Mononuclear cell (primary cell): ENCODE results near the gene PDE6C. TPM values are rescaled to one million over a fixed set of nuclear protein-coding genes. Genes with fewer than 3 reads are reported as not detected.
A peak's percentile ranks its signal among the peaks of the same experiment; 100 is the strongest.

Experiments used
- H3K27me3 ChIP-seq: 2 replicates; pipeline ENCODE4 v1.6.0; 2011; ENCODE audit warnings: low read length, control low read depth; ENCODE audit not compliant: insufficient read depth
- H3K4me1 ChIP-seq: 2 replicates; pipeline ENCODE4 v1.5.1; 2011; ENCODE audit warnings: mild to moderate bottlenecking, low read length, control low read depth; ENCODE audit not compliant: insufficient read depth
- H3K4me3 ChIP-seq: 2 replicates; pipeline ENCODE4 v1.5.1; 2011; ENCODE audit warnings: mild to moderate bottlenecking, low read length, moderate library complexity
- H3K9me3 ChIP-seq: 2 replicates; pipeline ENCODE4 v1.5.1; 2011; ENCODE audit warnings: low read depth, mild to moderate bottlenecking, control low read depth, low read length
- total RNA-seq: library from RNA; depleted of rRNA; stranded (reverse); fragments of >200 nt; gene quantifications from one replicate; pipeline ENCODE4 v1.2.3, GENCODE V29; 2012

The PDE6C gene
- total RNA-seq: not detected

DNA sequence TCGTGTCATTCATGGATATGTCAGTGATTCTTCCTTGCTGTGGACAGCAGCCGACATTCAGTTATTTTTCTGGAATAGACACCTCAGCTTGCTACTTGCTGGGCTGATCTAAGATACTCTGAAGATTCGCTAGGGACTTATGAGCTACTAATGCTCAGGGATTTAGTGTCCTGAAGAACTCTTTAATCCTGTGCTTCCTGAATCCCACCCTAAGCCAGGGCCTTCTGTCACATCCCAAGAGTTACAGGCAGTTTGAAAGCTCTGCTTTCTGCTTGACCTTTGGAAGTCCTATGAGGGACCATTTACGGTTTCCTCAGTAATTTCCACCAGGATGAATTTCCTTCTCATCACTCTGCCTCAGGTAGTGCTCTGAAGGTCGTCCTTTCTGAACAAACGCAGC is at the start of gene PDE6C:
TSS of gene PDE6C (plus strand) at position 227 of the 400 bp plus-strand sequence. CDS start 189 bp downstream, outside the sequence.
- Histone ChIP-seq H3K27me3 (no peaks in the 10 kb centered on the region), H3K9me3 (no peaks in the 10 kb centered on the region), H3K4me1 (peaks cover 27% of the 10 kb centered on the region), H3K4me3 (no peak within 1 kb of the TSS)

DNA sequence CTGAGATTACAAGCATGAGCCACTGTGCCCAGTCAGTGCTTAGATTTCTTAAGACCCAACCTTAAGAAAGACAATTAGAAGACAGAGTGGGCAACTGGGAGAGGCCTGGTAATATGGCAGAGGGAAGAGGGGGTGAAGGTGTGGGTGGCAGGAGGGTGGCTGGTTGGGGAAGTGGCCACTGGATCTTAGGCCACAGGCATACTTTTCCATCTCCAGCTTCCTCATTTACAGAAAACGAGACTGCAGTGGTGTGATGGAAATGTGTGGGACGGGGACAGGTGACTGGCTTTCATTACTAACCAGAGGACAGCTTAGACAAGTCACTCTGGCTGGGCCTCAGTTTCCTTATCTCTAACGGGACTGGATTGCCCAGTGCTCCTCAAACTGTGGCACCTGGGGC is 46.9 kb upstream of the PDE6C start:
- Histone ChIP-seq H3K4me1 (peaks cover 33% of the 10 kb centered on the region), H3K9me3 (no peaks in the 10 kb centered on the region), H3K4me3 (no peak overlapping the region), H3K27me3 (peaks cover 28% of the 10 kb centered on the region)

DNA sequence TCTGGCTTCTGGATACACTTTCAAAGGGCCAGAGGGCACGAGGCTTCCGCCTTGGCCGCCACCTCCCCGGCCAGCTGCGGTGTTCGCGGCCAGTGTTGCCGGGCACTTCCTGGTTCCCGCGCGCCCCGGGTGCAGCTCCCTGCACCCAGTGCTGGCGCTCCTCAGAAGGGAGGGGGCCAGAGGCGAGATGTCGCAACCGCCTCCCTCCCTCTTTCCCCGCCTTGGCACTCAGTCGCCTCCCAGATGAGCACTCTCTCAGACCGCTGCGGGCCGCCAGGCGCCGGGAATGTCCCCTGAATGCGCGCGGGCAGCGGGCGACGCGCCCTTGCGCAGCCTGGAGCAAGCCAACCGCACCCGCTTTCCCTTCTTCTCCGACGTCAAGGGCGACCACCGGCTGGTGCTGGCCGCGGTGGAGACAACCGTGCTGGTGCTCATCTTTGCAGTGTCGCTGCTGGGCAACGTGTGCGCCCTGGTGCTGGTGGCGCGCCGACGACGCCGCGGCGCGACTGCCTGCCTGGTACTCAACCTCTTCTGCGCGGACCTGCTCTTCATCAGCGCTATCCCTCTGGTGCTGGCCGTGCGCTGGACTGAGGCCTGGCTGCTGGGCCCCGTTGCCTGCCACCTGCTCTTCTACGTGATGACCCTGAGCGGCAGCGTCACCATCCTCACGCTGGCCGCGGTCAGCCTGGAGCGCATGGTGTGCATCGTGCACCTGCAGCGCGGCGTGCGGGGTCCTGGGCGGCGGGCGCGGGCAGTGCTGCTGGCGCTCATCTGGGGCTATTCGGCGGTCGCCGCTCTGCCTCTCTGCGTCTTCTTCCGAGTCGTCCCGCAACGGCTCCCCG is 45.7 kb upstream of the PDE6C start, which contains the start of gene FFAR4:
TSS of gene FFAR4 (plus strand) at position 231 of the 842 bp plus-strand sequence. CDS start at position 287, 56 bp downstream.
- Histone ChIP-seq H3K4me1 (peaks cover 33% of the 10 kb centered on the region), H3K4me3 (peak within 1 kb of the TSS; percentile 4), H3K27me3 (peaks cover 28% of the 10 kb centered on the region), H3K9me3 (no peaks in the 10 kb centered on the region)

DNA sequence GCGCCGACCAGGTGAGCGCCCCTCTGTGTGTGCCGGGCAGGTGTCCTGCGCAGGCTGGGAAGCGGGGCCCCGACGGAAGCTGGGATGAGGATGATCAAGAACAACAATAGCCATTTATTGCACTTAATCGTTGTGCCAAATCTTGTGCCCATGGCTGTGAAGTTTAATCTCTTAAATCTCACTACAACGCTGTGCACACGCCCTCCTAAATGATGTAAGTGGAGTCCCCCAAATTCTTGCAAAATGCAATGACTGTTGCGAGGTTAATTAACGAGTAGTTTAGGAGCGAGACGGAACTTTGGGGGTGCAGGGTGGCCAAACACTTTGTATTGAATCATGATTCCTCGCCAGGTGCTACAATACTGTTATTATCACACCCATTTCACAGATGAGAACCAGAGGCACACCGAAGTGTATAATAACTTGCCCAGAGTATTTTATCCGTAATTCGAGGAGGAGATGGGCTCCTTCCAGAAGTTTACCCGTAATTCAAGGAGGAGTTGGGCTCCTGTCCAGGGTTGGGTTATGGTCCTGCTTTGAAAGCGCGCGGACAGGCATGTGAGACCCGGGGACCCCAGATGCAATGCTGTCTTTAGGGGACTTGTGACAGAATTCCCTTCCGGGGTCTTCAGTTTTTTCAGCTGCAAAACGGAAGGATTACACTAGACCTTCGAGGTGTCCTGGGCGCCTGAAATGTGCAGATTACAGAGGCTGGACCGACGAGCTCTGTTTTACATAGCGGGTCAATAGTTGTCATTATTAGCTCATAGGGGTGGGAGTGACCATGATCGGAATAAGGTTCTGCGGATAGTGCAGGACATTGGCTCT is 44.8 kb upstream of the PDE6C start:
- no peak overlapping the region for H3K4me3 ChIP-seq
- peaks cover 28% of the 10 kb centered on the region for H3K27me3 ChIP-seq
- no peaks in the 10 kb centered on the region for H3K9me3 ChIP-seq
- H3K4me1 ChIP-seq: peaks cover 42% of the 10 kb centered on the region

DNA sequence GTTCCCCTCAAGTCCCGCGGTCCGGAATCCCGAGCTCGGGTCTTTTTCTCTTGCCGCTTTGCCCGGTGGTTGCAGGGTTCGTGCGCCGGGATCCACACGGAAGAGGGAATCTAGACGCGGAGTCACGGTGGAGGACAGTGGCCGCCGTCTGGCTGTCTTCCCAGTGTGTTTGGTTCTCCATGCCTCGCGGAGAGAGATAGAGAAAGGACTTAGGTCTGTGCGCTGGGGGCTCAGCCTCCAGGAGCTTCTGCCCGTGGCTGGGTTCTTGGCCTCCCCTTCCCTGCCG is 44.3 kb upstream of the PDE6C start:
- no peak overlapping the region for H3K4me3 ChIP-seq
- peaks cover 28% of the 10 kb centered on the region for H3K27me3 ChIP-seq
- no peaks in the 10 kb centered on the region for H3K9me3 ChIP-seq
- H3K4me1 ChIP-seq: peaks cover 47% of the 10 kb centered on the region

DNA sequence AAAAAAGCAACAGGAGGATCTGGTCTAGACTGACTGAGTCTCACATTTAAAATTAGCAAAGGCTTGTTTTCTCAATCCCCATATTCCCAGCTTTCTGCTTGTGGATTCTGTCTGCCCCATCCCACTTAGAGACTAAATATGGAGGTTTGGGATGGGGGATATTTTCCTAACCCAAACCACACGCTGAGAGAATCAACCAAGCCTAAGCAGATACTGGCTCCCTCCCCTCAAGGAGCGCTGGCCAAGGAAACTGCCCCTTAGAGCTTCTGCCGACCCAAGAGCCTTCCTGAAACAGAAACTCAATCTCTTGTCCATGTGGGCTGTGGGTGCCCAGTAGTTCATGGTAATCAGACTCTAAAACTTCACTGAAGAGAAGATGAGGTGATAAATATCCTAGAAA is 42.0 kb upstream of the PDE6C start:
- H3K4me1 ChIP-seq: peaks cover 48% of the 10 kb centered on the region
- peaks cover 28% of the 10 kb centered on the region for H3K27me3 ChIP-seq

DNA sequence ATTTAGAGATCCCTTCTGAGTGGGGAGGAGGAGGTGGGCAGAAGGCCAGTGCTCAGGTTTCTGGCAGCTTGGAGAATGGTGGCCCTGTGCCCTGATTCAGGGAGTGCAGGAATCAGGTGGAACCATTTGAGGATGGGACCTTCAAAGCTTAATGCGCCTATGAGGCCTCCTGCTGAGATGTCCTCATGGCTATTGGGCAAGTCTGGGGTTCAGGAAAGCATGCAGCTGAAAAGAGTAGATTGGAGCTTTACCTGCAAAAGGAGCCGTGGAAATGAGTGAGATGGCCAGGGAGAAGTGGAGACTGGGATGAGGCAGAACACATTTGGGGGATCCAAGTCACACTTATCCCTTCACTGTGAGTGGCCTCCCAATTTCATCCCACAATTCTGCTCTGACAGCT is 39.7 kb upstream of the PDE6C start:
- Histone ChIP-seq H3K4me1 (peaks cover 32% of the 10 kb centered on the region), H3K27me3 (peaks cover 22% of the 10 kb centered on the region), H3K4me3 (no peak overlapping the region), H3K9me3 (no peaks in the 10 kb centered on the region)

More for the DNA sequence above, 42.0 kb upstream of the PDE6C start:
- Histone ChIP-seq H3K9me3 (no peaks in the 10 kb centered on the region), H3K4me3 (no peak overlapping the region)

DNA sequence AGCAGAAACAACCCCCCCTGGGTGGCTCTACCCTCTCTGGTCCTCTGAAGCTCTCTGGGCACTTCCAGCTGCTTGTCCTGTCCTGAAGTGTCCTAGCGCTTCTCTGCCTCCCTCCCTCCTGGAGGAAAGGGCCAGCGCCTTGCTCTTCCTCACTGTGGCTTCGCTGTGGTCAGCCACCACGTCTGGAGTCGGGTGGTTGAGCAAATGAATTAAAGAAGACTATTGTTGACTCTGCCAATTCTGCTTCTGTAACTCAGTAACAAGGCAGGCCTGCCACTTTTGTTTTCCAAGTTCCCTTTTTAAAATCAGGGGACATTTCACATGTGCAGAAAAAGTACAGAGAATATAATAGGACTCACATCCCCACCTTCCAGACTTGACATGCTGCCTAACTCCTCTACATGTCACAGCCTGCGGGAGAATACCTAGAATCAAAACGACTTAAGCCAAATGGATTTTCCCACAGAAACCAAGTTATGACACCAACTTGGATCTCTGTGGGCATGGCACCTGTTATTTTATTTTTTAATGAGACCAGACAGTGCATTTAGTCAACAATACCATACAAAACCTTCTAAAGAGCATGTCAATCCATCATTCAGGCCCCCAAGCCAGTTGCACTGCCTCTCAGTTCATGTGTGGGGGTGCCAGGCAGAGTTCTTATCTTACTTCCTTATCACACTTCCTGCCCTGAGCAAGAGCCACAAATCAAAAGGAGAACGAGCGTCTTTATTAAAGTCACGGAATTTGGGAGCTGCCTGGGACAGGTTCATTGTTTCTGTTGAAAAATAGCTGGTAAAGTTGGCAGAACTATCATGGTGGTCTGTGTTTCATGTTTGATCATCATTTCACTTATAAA is 39.1 kb upstream of the PDE6C start:
- peaks cover 16% of the 10 kb centered on the region for H3K27me3 ChIP-seq
- H3K4me3 ChIP-seq: no peak overlapping the region
- peaks cover 25% of the 10 kb centered on the region for H3K4me1 ChIP-seq
- no peaks in the 10 kb centered on the region for H3K9me3 ChIP-seq

DNA sequence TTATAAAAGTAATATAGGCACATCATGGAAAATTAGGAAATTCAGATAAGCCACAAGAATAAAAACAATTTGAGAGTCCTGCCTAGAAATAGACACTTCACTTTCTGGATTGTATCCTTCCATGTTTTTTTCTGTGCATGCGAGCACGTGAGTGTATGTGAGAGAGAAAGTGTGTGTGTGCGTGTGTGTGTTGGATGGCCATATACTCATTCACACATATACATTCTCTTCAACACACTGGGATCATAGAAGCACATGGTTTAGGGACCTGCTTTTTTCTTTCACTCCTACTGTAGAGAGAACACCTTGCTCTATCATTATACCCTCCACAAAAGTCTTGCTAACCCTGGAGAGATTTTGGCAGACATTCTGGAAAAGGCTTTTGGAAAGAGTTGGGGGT is 38.4 kb upstream of the PDE6C start:
- Histone ChIP-seq H3K27me3 (peaks cover 9% of the 10 kb centered on the region), H3K4me3 (no peak overlapping the region), H3K9me3 (no peaks in the 10 kb centered on the region), H3K4me1 (peaks cover 24% of the 10 kb centered on the region)

DNA sequence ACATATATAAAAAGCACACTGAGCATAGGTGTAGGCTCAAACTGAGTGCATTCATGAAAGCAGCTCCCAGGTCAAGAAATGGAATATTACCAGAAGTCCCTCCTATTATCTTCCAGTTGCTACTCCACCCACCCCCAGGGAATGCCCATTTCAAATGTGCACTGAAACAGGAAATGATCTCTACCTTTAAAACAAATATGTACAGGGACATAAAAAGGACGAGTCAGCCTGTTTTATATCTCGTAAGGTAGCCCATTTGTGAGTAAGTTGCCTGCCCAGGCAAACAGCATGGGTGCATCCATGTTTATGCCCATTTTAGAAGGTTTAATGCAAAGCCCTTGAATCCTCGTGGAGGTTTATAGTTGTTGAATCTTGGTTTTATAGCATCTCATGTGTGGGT is 35.4 kb upstream of the PDE6C start:
- Histone ChIP-seq H3K4me3 (no peak overlapping the region), H3K4me1 (peaks cover 22% of the 10 kb centered on the region), H3K9me3 (no peaks in the 10 kb centered on the region), H3K27me3 (no peaks in the 10 kb centered on the region)

DNA sequence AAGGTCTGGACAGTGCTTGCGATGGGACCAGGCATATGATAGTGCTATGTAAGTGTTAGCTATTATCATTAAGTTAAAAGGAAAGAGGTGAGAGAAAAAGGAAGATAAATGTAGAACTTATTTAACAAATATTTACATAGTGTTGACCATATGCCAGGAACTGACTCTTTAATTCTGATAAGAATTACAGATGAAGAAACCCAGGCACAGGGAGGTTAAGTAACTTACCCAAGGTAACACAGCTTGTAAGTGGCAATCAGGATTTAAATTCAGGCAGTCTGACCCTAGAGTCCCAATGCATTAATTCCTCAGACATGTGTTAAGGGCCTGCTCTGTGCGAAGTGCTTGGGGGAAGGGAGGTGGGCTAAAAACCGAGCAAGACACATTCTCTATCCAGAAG is 34.8 kb upstream of the PDE6C start:
- no peaks in the 10 kb centered on the region for H3K9me3 ChIP-seq
- H3K4me1 ChIP-seq: peaks cover 15% of the 10 kb centered on the region
- no peak overlapping the region for H3K4me3 ChIP-seq
- H3K27me3 ChIP-seq: no peaks in the 10 kb centered on the region

DNA sequence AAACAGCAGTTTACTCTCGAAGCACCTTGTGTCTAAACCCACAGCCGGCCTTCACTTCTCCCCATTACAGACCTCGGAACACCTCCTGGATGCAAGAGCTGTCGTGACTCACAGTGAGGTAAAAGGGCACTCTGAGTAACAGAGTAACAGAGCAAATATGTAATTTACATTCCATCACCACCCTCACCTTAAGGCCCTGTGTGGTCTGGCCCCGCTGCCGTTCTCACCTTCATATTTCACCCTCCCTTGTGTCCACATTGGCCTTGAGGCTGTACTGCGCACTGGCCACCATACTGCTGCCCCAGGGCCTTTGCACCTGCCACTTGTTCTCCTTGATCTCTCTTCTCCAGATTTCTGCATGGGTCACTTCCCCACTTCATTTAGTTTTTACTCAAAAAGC is 33.2 kb upstream of the PDE6C start:
- Histone ChIP-seq H3K4me3 (no peak overlapping the region), H3K9me3 (no peaks in the 10 kb centered on the region), H3K27me3 (no peaks in the 10 kb centered on the region), H3K4me1 (no peaks in the 10 kb centered on the region)

DNA sequence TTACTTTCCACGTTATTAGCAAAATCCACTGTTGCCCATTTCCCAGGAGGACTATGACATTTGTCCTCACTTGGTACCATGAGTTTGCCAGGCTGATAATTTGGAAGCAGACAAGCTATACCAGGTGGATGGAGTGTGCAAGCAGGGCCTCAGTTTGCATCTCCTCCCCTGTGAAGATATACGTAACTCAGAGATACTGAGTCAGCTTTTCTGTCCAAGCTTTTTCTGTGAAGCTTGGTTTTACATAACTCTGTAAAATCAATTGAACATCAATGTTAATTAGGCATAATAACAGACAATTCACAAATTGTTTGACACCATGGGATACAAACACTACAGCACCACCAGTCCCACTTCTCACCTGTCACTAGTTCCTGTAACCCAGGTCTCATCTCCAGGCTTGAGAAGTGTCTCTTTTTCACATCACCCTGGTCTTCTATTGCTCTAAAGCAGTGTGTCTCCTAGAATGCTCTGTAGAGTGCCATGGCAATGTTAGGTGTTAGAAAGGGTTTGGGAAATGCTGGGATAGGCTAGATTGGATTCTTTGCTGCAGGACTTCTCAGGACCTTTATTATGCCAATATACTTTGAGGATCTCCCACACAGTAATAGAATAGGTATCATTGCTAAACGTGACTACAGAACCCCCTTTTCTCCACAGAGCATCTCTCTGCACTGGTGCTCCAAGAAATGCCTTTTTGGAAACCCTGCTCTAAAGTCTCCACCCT is 32.2 kb upstream of the PDE6C start:
- Histone ChIP-seq H3K4me1 (no peaks in the 10 kb centered on the region), H3K4me3 (no peak overlapping the region), H3K27me3 (no peaks in the 10 kb centered on the region), H3K9me3 (no peaks in the 10 kb centered on the region)

DNA sequence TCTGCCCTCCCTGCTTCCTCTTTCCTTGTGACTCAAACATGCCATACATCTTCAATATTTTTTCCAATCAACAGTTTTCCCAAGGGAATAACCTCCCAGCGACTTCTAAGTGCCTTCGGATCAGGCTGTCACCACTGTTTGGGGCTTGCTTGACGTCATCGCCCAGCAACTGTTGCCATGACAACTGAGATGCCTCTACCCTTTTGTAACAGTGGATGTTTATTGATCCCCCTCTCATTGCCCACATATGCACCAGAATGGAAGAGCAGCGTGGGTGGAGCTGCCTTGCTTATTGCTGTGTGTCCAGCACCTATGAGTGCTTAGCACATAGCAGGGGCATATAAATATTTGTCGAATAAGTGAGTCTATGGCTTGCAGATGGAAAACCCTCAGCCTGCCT is 31.5 kb upstream of the PDE6C start:
- Histone ChIP-seq H3K27me3 (no peaks in the 10 kb centered on the region), H3K4me1 (no peaks in the 10 kb centered on the region), H3K4me3 (no peak overlapping the region), H3K9me3 (no peaks in the 10 kb centered on the region)
